GM18517 (cell line): ENCODE results near the gene NENF.
"Not testable (repeated sequence)": the region's sequence is repeated elsewhere in the genome, so short reads cannot be mapped to it uniquely, and the experiment has no call there.

Source experiments
- ATAC-seq: cut with Tn5 transposase; IDR thresholded peaks from one replicate; pipeline ENCODE4 v1.9.1; 2021; ENCODE audit warnings: mild to moderate bottlenecking, moderate library complexity; ENCODE audit not compliant: unreplicated experiment

The NENF gene

DNA sequence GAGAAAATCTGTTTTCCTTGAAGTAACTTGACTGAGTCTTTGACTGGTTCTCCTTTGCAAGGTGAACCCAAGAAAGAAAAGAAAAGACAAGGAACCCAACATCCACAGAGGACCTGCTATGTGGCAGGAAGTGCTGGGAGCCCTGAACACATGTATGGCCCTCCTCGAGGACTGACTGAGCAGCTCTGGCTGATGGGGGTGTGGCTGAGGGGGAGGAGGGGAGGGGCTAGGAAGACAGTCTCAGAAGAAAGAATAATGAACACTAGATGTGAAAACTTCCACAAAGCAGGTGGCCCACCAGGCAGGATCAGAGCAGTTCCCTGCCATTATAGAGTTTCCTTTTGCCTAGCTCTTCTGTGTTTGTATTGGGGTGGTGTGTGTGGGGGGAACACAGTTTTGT lies 26.1 kb downstream of the NENF start:
- no peak for ATAC-seq

- no peak for ATAC-seq
These were observed 26.9 kb downstream of the NENF start for GRCh38 chr1:212459656-212460055.

DNA sequence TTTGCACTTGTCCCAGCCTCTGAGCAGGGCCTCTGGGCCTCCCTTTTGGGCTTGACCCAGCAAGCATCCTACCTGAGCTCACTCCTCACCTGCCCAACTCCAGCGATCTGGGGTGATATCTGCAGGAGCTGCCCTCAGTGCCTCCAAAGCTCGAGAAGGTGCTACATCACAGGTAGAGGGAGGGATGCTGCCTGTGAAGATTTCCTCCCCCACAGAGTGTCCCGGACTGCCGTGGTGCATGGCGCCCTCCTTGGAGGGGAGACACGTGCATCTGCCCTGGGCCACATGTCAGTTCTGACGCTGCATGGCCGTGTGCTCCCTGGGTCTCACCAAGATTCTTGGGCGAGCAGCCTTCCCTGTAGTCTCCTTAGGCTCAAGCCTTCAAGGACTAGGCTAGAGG lies 27.7 kb downstream of the NENF start:
- no peak for ATAC-seq

- ATAC-seq: no peak
These were observed 29.4 kb downstream of the NENF start for GRCh38 chr1:212461916-212462660.

GRCh38 chr1:212463565-212464285 lies 31.0 kb downstream of the NENF start:
- no peak for ATAC-seq

DNA sequence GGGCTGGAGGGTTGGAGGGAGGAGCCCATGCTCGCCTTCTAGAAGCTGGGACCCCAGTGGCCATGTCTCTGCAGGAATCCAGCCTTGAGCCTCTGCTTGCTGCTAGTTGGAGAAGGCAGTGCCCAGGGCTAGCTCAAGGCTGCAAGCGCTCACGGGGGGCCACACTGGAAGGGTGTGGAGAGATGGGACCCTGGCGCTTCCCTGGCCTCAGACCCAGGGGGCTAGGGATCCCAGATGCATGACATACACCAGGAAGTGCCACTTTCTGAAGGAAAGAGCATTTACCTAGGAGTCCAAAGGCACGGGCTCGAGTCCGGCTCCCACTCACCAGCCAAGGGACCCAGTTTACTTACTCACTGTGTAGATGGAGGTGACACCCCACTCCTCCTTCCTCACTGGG lies 32.6 kb downstream of the NENF start:
- no peak for ATAC-seq

- no peak for ATAC-seq
These were observed 33.7 kb downstream of the NENF start for GRCh38 chr1:212466437-212466836.

DNA sequence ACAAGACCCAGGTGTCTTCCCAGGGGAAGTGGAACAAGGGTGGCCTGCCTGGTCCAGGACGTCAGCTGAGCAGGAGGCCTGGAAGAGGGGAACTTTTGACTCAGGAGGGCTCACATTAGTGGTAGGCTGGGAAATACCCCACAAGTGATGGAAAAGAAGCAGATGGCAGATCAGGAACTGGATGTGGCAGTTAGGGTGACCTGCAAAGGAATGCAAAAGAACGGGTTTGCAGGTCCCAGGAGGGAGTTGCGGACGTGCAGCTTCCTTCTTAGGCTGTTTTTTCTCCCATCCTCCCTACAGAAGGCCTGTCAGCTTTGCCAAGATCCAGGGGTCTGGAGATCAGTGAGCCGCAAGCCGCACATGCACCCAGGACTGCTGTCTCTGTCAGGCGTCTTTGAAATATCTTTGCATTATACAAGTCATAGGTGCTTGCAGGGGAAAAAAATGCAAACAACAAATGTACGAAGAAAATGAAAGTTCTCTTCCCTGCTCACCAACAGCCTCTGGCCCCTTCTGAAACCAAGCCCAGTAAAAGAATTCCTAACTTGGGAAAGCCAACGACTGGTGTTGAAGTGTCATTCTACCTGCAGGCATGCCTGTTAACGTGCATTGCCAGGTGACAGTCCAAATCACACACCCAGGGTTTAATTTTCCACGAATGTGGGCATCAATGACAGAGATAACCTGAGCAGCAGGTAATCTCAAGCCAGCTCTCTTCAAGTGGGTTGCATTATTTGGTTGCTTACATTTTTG lies 34.4 kb downstream of the NENF start:
- no peak for ATAC-seq

DNA sequence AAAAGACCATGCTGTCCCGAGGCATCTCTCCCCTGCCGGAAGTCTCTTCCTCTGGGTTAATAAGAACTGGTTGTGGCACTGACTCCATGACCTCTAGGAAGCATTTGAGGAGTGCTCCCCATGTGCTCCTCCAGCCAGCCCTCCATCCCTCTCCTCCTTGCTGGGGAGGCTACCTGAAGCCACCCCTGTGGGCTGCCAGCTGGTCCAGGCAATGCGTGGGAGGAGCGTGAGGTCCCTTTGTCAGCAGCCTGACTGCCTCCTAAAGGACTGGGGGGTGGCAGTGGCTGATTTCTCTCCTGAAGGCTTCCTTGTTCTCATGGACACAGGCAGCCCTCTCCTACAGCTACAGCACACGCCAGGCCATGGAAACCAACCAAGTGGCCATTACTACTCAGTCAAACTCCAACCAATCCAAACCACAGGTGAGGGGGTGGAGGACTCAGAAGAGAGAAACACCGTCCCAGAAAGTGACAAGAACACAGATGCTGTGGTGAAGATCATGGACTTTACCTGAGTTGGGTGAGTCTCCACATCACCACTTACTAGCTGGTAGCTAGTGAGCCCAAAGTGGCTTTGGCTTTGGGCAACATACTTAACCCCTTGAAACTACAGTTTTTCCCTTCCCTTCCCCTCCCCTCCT lies 35.2 kb downstream of the NENF start:
- ATAC-seq: no peak

DNA sequence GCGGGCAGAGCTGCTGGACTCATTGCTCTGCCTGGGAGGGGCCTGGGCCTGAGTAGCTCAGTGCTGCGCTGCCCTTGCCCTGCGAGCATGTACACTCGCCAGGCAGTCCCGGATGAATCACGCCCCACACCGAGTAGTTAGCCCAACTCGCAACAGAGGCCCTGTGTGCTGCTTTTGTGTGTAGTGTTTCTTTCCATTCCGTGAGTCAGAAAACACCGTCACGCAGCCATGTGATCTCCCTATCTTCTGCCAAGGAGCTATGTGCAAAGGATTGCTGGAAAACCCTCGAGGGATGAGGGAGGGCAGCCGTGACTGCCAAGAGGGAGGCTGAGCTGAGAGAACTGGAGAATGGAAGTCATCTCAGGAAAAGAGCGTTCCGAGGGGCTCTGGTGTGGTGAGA lies 37.3 kb downstream of the NENF start:
- ATAC-seq: no peak

- ATAC-seq: no peak
These were observed 38.6 kb downstream of the NENF start for GRCh38 chr1:212471286-212471685.

- no peak for ATAC-seq
These were observed 39.4 kb downstream of the NENF start for GRCh38 chr1:212471891-212472675.

- no peak for ATAC-seq
These were observed 41.0 kb downstream of the NENF start for GRCh38 chr1:212473729-212474128.

DNA sequence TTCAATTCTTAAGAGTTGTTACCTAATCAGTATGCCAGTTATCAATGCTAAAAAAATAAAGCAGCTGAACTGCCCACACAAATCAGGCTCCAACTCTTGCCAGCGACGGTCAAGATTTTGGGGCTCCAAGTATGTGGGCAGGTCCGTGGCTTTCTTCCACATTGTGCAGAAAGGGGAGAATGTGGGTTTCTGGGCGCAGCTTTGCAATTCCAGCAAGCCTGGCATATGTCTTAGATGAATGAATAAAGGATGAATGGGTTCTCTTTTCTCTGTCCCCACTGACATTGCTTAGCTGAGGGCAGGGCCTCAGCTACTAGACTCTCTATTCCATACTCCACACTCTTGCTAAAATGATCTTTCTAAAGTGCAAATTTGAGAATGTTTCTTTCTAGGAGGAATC lies 42.4 kb downstream of the NENF start:
- ATAC-seq: no peak

DNA sequence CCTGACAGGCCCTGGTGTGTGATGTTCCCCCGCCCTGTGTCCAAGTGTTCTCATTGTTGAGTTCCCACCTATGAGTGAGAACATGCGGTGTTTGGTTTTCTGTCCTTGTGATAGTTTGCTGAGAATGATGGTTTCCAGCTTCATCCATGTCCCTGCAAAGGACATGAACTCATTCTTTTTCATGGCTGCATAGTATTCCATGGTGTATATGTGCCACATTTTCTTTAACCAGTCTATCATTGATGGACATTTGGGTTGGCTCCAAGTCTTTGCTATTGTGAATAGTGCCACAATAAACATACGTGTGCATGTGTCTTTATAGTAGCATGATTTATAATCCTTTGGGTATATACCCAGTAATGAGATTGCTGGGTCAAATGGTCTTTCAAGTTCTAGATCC lies 43.1 kb downstream of the NENF start:
- ATAC-seq: not testable (repeated sequence)

DNA sequence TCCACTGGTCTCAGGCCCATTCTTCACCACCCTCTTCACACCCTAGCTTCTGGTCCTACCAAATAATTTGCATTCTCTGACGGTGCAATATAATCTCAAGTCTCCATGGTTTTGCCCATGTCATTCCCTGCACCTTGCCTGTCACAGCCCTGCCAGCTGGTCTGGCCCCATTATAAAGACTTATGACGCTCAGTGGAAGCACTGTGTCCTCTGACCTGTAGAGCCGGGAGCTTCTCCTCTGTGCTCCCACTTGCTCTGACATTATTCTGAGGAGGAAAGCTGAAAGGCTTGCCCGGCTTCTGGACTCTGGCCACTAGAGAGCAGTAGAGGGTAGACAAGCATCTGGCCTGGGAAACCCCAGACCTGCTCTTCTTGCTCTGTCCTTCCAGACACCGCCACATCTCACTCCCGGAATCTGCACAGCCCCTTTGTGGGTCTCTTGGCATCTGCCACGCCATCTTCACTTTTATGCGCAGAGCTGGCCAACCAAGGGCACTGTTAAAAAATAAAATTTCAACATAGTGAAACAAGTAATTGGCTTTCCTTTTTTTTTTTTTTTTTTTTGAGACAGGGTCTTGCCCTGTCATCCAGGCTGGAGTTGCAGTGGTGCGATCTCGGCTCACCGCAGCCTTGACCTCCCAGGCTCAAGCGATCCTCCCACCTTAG lies 44.4 kb downstream of the NENF start:
- ATAC-seq: peak; percentile 97

GRCh38 chr1:212477680-212478466 lies 45.2 kb downstream of the NENF start:
- ATAC-seq: no peak

DNA sequence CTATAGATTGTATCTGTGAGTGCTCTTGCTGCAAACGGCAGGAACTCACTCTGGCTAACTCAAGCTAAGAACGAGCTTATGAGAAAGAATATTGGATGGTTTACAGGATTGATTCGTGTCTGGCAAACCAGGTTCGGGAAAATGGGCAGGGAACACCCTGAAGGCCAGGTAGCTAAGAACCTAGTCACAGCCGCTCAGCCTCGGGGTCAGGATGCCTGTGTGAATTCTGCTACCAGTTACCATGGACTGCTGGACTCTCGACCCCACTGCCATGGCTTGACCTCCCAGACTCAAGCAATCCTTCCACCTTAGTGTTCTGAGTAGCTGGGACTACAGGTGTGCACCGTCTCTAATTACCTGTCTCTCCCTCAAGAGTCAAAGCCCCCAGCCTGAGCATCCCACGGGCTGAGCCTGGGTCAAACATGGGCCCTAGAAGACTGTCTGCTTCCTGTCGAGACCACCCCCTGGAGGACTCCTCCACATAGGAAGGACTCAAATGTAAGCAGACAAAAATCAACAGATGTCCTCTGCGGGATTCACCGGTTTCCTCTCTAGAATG lies 45.8 kb downstream of the NENF start:
- ATAC-seq: no peak

GRCh38 chr1:212479188-212479587 lies 46.5 kb downstream of the NENF start:
- no peak for ATAC-seq
